Measurements from ENCODE around the gene NACAD.

The NACAD gene

DNA sequence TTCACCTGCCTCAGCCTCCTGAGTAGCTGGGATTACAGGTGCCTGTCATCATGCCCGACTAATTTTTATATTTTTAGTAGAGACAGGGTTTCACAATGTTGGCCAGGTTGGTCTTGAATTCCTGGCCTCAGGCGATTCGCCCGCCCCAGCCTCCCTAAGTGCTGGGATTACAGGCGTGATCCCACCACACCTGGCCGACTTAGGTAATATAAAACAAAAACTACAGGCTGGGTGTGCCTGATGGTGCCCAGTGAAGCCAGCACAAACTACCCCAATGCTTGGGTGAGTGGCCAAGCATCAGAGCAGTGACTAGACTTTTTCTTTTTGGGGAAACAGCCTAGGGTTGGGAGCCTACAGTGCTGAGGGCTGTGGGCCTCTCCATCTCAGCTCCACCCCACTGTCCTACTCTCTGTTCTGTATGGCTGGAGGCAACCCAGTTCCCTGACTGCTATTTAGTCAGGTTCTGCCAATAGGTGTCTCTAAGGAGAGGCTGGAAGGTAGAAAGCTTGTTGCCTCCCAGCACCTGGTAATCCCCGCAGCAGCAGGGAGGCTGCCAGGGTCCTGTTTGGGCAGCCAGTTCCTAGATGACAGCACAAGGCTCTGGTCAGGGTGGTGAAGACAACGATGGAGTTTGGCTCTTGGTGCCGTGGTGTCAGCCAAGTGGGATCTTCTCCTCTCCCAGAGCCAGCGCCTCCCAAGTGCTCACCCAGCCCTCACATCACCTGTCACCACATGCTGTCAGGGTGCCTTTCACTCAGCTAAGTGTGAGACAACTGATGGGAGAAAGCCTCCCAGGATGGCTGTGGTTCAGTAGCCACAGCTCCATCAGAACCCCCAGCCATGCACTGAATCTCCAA is 10.4 kb upstream of the NACAD start:
- in situ Hi-C loops (cut with MboI; ENCODE audit: low sequenced_read_pairs) = no loop called here

DNA sequence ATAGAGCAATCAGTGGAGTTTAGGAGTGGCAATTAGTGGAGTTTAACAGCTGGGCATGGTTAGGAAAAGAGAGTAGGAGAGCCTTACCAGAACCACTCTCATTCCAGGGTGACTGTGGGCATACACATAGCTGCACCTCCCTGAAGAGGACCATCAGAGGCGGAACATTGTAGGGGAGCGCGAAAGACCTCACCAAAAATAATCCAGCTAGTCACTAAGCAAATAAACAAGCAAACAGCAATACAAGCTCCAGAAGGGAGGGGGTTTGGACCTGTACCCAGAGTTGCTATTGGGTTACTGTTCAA is 4.1 kb upstream of the NACAD start:
- in situ Hi-C loops (cut with MboI; ENCODE audit: low sequenced_read_pairs) = no loop called here

DNA sequence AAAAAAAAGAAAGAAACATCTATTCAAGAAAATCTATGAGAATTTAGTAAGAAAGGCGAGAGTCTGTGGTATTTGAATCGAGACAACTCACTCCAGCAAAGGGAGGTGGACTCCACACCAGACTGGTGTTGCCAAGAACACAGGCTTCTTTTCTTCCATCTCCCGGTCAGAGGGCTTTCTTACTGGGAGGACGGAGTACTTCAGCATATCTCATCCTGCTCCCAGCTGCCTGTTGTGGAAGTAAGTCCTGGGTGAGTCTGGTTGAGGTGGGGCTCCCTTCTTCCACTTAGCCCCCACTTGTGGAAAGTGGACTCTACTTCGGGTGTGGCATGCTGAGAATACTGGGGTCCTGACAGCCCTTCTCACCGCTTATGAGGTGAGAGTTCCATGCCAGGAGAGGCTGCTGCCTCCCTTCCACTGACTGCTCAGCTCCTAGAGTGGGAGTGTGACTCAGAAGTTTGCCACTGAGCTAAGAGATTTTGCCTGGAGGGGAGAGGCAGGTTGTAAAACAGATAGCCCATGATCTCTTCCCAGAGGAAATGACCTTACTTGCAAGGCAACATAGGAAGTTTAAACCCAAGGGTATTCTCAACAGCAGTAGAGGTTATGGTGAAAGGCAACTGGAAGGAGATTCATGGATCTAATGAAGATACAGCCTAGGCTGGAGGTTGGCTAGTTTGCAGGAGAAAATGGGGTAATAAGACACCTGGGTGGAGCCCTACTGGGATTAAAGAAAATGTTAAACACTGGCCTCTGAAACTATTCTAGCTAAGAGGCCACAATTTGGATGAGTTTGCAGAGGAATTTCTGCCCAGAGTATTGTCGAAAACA is 3.5 kb upstream of the NACAD start:
- in situ Hi-C loops (cut with MboI; ENCODE audit: low sequenced_read_pairs) = no loop called here

DNA sequence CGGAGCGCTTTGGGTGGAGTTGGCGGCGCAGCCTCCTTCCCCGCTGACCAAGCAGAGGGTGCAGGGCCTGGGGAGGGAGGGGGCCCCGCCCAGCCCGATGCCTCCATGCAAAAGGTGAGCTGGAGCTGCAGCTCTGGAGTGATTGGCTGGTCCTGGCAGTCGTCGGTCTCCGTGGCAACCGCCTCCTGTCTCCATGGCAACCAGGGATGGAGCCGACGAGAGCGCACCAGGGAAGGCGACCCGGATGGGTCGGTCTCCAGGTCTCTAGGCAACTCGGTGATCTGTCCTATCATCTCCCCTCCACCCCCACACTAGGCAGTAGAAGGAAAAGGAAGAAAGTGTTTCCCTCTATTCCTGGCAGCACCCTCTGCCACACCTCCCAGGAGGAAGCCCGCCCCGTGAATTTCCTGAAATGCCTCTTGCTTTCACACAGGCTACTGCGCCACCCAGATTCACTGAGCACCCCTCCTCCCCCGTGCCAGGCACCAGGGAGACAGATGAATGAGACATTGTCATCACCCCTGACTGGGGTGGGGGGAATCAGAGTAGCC is 647 bp upstream of the NACAD start:
- in situ Hi-C loops (cut with MboI; ENCODE audit: low sequenced_read_pairs) = no loop called here

DNA sequence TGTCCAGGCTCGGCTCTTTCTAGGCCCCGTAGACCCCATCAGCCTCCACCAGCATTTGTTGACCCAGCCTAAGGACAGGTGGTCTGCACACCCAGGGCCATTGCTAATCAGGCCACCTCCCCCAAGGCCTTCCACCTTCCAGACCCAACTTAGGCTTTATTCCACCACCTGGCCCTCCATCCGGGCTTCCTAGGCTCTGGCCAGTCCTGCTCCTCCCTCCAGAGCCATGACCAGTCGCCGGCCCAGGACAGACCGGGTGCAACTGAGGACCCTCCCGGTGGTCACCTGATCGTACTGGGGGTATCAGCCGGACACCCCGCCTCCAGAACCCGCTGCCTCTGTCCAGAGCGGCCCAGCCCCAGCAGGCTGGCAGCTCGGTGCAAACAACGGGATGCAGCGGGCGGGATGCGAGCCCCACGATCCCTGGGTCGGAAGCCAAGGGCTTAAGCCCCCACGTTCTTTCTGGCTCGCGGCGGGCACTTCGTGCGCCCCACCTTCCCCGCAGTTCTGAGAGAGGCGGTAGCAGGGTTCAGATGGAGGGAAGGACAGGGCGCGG is 545 bp downstream of the NACAD start:
- in situ Hi-C loops (cut with MboI; ENCODE audit: low sequenced_read_pairs) = no loop called here

DNA sequence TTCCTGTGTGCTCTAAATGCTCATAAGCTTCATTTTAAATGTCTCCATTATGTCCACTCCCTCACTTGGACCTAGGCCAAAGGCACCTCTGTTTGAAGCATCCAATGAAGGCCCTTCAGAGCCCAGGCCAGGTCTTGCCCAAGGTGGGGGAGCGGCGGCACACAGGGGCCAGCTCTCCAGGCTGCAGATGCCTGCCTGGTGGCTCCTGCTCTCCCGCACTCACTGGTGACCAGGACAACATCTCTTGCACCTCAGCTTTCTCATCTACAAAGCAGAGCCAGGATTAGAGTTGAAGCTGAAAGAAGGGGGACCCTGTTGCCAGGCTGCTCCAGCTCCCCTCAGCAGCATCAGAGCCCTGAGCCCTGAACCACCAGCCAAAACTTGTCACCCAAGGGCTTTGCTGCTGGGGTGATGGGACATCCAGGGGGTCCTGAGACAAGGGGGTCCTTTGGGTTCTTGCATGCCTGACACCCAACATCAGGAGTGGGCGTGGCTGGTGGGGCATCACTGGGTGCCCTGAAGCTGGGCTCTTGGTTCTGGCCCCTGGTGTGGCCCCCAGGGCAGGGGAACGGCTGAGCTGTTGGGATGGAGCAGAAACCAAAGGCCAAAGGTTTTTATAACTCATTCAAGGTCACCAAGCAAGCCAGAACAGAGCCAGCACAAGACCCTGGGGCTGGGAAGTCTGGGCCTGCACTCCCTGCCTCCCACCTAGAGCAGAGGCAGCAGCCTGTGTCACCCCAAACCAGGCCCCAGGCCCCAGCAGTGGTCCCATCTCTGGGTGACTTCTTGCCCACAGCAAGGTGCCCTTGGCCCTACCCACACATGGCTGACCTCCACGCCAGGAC is 1.2 kb downstream of the NACAD start:
- in situ Hi-C loops (cut with MboI; ENCODE audit: low sequenced_read_pairs) = no loop called here

GRCh38 chr7:45086331-45087065 is 2.3 kb downstream of the NACAD start:
- in situ Hi-C loops (cut with MboI; ENCODE audit: low sequenced_read_pairs) = no loop called here

- in situ Hi-C loops (cut with MboI; ENCODE audit: low sequenced_read_pairs) = no loop called here
Measured at GRCh38 chr7:45085619-45086200, 3.1 kb downstream of the NACAD start.

GRCh38 chr7:45084901-45085618 is 3.7 kb downstream of the NACAD start:
- in situ Hi-C loops (cut with MboI; ENCODE audit: low sequenced_read_pairs) = no loop called here

DNA sequence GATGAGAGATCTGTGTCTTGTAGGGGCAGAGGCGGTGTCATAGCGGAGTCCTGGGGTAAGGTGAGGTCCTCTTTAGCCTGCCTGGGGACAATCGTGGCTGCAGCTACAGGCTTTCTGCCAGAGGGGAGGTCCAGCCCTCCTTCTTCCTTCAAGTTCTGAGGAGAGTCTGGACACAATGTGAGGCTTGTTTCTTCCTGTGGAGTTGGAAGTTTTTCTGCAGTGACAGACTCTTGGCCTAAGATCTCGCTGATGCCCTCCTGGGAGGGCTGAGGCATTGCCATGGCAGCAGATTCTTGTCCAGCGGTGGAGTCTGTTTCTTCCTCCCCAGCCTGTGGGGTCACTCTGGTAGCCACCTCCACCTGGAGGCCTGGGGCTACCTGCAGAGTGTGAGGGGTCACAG is 4.4 kb downstream of the NACAD start:
- in situ Hi-C loops (cut with MboI; ENCODE audit: low sequenced_read_pairs) = no loop called here

DNA sequence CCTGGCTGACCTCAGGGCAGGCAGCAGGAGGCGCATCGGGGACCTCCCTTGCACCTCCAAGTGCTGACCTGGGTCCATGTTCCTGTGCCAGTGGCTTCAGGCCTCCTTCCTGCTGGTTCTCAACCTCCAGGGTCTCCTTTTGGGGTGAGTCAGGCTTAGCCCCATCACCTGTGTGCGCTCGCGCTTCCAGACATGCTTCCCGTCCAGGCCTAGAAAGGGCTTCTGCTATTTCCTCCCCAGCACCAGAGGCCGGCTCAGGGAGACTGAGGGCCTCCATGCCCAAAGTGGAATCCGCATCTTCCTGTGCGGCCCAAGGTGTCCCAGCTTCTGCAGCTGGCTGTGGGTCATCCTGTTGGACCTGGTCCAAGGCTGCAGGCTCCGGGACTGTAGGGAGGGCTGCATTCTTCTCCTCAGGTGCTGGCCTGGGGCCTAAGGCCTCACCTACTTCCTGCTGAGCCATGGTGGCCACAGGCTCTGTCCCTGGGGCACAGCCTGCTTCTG is 5.9 kb downstream of the NACAD start:
- in situ Hi-C loops (cut with MboI; ENCODE audit: low sequenced_read_pairs) = no loop called here

DNA sequence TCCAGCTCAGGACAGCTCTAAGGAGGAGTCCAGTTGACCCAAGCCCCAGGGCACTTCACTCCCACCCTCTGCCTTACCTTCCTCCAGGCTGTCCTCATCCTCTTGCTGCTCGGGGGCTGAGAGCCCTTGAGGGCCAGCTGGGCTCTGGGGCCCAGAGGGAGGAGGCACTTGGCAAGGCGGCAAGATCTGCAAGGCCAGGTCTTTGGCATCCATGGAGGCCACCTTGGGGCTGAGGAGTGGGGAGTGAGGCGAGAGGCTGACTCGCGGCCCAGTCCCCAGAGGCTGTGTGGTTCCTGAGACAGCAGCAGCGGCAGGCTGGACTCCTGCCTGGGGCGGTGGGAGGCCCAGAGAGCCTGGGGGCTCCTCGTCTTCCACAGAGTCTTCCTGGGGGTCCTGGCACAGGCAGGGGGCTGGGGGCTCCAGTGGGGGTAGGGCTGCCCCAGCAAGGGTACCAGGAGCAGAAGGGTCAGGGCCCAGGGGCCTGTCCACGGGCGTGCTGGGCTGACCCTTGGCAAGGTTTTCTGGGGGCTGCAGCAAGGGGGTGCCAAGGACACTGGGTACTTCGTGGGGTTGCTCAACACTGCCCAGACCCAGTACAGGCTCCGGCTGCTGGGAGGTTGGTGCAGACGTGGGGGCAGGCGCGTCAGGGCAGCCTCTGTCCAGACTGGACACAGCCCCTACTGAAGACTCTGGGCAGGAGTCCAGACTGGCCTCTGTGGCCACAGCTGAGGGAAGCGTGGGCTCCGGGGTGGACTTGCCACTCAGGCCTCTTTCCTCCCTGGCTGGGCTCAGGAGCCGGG is 6.5 kb downstream of the NACAD start:
- in situ Hi-C loops (cut with MboI; ENCODE audit: low sequenced_read_pairs) = no loop called here

DNA sequence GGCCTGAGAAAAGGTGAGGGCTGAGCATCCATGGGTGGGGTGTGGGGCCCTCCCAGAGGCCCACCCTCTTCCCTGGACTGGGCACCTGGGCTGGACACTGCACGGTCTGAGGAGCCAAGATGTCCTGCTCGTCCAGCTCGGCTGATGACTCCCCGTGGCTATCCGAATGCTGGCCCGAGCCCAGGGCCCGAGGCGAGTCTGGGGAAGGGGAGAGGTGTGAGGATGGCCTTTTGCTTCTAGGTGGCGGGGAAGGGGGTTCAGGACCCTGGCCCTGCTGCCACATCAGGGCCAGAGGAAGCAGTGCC is 7.1 kb downstream of the NACAD start:
- in situ Hi-C loops (cut with MboI; ENCODE audit: low sequenced_read_pairs) = no loop called here

DNA sequence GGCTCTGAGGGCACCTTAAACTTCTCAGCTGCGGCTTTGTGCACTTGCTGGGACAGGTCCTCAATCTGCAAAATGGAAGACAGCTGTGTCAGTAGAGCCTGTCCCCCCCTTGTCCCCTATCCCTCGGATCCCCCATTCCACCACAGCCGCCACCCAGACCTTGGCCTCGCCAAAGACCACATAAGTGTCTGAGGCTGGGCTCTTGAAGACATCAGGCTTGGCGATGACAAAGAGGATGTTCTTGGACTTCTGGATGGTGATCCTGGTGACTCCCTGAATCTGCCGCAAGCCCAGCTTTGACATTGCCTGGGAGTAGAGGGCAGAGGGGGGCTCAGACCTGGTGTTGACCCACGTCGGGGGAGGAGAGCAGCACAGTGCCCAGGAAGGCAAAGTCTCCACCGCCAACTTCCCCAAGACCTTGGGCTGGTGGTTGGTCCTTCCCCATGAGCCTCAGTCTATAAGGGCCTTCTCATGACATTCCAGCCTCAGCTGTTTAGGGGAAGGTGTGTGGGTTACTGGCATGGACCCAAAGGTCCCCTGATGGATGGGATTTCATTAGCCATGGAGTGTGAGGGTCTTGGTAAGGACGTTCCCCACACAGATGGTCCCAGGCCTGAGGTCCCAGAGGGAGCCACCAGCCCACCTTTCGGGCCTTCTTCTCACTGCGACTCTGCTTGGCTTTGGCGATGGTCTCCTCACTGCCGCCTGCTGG is 7.7 kb downstream of the NACAD start:
- in situ Hi-C loops (cut with MboI; ENCODE audit: low sequenced_read_pairs) = no loop called here

GRCh38 chr7:45080265-45080957 is 8.4 kb downstream of the NACAD start:
- in situ Hi-C loops (cut with MboI; ENCODE audit: low sequenced_read_pairs) = no loop called here

DNA sequence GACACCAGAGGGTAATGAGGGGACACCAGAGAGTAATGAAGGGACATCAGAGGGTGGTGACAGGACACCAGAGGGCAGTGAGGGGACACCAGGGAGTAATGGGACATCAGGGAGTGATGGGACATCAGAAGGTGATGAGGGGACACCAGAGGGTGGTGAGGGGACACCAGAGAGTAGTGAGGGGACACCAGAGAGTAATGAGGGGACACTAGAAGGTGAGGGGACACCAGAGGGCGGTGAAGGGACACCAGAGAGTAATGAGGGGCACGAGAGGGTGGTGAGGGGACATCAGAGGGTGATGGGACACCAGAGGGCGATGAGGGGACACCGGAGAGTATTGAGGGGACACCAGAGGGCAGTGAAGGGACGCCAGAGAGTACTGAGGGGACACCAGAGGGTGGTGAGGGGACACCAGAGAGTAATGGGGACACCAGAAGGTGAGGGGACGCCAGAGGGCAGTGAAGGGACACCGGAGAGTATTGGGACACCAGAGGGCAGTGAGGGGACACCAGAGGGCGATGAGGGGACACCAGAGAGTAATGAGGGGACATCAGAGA is 10.6 kb downstream of the NACAD start:
- in situ Hi-C loops (cut with MboI; ENCODE audit: low sequenced_read_pairs) = no loop called here

DNA sequence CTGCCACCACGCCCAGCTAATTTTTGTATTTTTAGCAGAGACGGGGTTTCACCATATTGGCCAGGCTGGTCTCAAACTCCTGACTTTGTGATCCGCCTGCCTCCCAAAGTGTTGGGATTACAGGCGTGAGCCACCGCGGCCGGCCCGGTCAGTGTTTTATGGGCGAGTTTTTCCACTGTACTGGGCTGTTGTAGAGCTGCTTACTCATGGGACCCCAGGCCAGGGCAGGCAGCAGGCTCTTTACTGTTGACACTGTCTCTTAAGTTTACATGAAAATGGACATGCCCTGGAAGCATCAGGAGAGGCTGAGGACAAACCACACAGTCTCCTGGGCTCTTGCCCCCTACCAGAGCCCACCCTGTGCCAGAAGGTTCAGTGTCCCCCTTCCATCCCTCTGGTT is 11.2 kb downstream of the NACAD start:
- in situ Hi-C loops (cut with MboI; ENCODE audit: low sequenced_read_pairs) = no loop called here
